ENCODE results near the gene PPP1R1C. TPM values are rescaled to one million over a fixed set of nuclear protein-coding genes. Genes with fewer than 3 reads are reported as not detected.

PPP1R1C gene
- total RNA-seq, 4 donors from 2014 or later: 0.58 TPM; not detected in 3

- H3K9me3 ChIP-seq: no peaks in the 10 kb centered on the region
- 35 to 55% methylated on average over 2 of the region's 2 CpGs for WGBS, 2 donors (ENCODE audit: low coverage in 1 of 2)
- ATAC-seq: no peak
- TF ChIP-seq POLR2AphosphoS5 (IDR thresholded peaks at IDR 0.05): no peak
- no peak overlapping the region for H3K4me3 ChIP-seq
- no peaks in the 10 kb centered on the region for H3K4me1 ChIP-seq
- H3K27ac ChIP-seq: no peak overlapping the region
- no peaks in the 10 kb centered on the region for H3K27me3 ChIP-seq
- no peaks in the 10 kb centered on the region for H3K36me3 ChIP-seq
Observed at GRCh38 chr2:181998891-181999654, 13.4 kb downstream of the PPP1R1C start.

GRCh38 chr2:181999911-182000310 lies 14.3 kb downstream of the PPP1R1C start:
- TF ChIP-seq, protein P1, sequence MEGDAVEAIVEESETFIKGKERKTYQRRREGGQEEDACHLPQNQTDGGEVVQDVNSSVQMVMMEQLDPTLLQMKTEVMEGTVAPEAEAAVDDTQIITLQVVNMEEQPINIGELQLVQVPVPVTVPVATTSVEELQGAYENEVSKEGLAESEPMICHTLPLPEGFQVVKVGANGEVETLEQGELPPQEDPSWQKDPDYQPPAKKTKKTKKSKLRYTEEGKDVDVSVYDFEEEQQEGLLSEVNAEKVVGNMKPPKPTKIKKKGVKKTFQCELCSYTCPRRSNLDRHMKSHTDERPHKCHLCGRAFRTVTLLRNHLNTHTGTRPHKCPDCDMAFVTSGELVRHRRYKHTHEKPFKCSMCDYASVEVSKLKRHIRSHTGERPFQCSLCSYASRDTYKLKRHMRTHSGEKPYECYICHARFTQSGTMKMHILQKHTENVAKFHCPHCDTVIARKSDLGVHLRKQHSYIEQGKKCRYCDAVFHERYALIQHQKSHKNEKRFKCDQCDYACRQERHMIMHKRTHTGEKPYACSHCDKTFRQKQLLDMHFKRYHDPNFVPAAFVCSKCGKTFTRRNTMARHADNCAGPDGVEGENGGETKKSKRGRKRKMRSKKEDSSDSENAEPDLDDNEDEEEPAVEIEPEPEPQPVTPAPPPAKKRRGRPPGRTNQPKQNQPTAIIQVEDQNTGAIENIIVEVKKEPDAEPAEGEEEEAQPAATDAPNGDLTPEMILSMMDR (IDR thresholded peaks at IDR 0.05): no peak
- TF ChIP-seq EP300 (IDR thresholded peaks at IDR 0.05) (no peak), POLR2AphosphoS5 (IDR thresholded peaks at IDR 0.05) (no peak), POLR2A (IDR thresholded peaks at IDR 0.05) (no peak)
- no peaks in the 10 kb centered on the region for H3K27me3 ChIP-seq
- WGBS, 2 donors (ENCODE audit: low coverage in 1 of 2): 88 to 100% methylated on average over 2 to 3 of the region's 3 CpGs
- no peak for ATAC-seq
- H3K27ac ChIP-seq: no peak overlapping the region
- no peak overlapping the region for H3K4me3 ChIP-seq
- no peaks in the 10 kb centered on the region for H3K9me3 ChIP-seq
- no peaks in the 10 kb centered on the region for H3K4me1 ChIP-seq
- no peaks in the 10 kb centered on the region for H3K36me3 ChIP-seq

- 79 to 80% methylated on average over 2 of the region's 2 CpGs for WGBS, 2 donors (ENCODE audit: low coverage in 1 of 2)
- Histone ChIP-seq H3K4me1 (no peaks in the 10 kb centered on the region), H3K4me3 (no peak overlapping the region), H3K27me3 (no peaks in the 10 kb centered on the region), H3K36me3 (no peaks in the 10 kb centered on the region), H3K9me3 (no peaks in the 10 kb centered on the region), H3K27ac (no peak overlapping the region)
- TF ChIP-seq, protein P1 (IDR thresholded peaks at IDR 0.05): no peak
- TF ChIP-seq POLR2AphosphoS5 (IDR thresholded peaks at IDR 0.05): no peak
- ATAC-seq: no peak
Observed at GRCh38 chr2:182004945-182005520, 19.4 kb downstream of the PPP1R1C start.

GRCh38 chr2:182006595-182007341 lies 21.1 kb downstream of the PPP1R1C start:
- no peaks in the 10 kb centered on the region for H3K27me3 ChIP-seq
- H3K36me3 ChIP-seq: no peaks in the 10 kb centered on the region
- TF ChIP-seq POLR2AphosphoS5 (IDR thresholded peaks at IDR 0.05): no peak
- TF ChIP-seq EP300 (IDR thresholded peaks at IDR 0.05): no peak
- TF ChIP-seq, protein P1 (IDR thresholded peaks at IDR 0.05): no peak
- TF ChIP-seq POLR2A (IDR thresholded peaks at IDR 0.05): no peak
- no peaks in the 10 kb centered on the region for H3K4me1 ChIP-seq
- H3K4me3 ChIP-seq: no peak overlapping the region
- H3K27ac ChIP-seq: no peak overlapping the region
- peaks cover 0 to 6% (median 0%) of the 10 kb centered on the region in 3 donors for H3K9me3 ChIP-seq
- 90 to 97% methylated on average over 4 of the region's 4 CpGs for WGBS, 2 donors (ENCODE audit: low coverage in 1 of 2)
- ATAC-seq: no peak

GRCh38 chr2:182014284-182014683 lies 28.6 kb downstream of the PPP1R1C start:
- WGBS, 2 donors (ENCODE audit: low coverage in 1 of 2): 100% methylated on average over 2 of the region's 5 CpGs; no CpG with 5 or more reads in 1 of the 2 donors
- TF ChIP-seq, protein P1 (IDR thresholded peaks at IDR 0.05): no peak
- TF ChIP-seq POLR2AphosphoS5 (IDR thresholded peaks at IDR 0.05) (no peak), POLR2A (IDR thresholded peaks at IDR 0.05) (no peak), EP300 (IDR thresholded peaks at IDR 0.05) (no peak)

More at GRCh38 chr2:182014284-182014683, 28.6 kb downstream of the PPP1R1C start:
- Histone ChIP-seq H3K9me3 (peaks cover 0 to 10% (median 0%) of the 10 kb centered on the region in 3 donors), H3K27me3 (no peaks in the 10 kb centered on the region), H3K4me1 (peaks cover 0 to 29% (median 0%) of the 10 kb centered on the region in 3 donors), H3K4me3 (no peak overlapping the region), H3K27ac (no peak overlapping the region), H3K36me3 (no peaks in the 10 kb centered on the region)
- ATAC-seq: no peak

Data from gastroesophageal sphincter (tissue), 4 donors.